Smooth muscle cell of the brain vasculature (primary cell): ENCODE measurements around the gene SLC12A3.

Experiments used
- DNase-seq: peaks from one replicate; pipeline ENCODE4 v3.0.0-alpha.2; 2012; ENCODE audit warnings: low read depth, low spot score

SLC12A3 gene

DNA sequence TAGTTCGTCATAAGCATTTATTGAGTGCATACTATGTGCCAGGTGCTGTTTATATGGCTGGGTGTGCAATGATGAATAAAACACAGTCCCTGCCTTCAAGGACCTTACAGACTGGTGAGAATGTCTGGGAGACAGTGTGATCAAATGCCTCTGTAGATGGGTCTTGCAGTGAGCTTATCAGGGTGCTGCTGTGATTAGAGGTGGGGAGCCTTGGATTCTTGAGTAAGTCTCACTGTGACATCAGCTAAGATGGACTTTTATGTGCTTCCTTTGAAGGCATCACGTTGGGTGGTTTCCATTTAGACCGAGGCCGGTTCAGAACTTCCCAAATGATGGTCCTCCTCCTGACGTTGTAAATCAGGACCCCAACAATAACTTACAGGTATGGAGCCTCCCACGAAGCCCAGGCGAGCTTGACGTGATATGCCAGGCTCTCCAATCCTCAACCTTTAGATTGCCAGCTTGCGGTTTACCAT is 76.9 kb downstream of the SLC12A3 start:
- no peak for DNase-seq

DNA sequence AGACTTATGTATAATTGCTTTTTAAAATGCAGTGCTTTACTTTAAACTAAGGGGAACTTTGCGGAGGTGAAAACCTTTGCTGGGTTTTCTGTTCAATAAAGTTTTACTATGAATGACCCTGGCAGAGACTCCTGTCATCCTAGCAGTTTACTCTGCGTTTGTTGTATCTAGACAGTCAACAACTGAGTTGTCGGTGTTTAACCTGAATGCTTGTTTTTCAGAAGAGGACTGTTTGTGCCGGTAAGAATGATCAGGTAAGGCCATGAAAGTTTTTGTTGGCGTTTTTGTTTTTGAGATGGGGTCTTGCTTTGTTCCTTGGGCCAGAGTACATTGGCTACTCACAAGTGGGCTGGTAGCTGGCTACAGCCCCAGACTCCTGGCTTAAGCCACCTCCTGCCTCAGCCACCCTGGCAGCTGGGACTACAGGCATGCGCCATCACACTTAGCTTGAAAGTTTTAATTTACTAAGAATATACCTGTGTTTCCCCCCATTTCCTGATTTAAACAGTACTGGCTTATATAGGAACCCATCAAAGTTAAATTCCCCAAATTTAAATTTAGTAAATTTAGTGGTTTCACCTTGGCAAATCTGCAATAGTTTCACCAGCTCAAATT is 78.9 kb downstream of the SLC12A3 start:
- no peak for DNase-seq

DNA sequence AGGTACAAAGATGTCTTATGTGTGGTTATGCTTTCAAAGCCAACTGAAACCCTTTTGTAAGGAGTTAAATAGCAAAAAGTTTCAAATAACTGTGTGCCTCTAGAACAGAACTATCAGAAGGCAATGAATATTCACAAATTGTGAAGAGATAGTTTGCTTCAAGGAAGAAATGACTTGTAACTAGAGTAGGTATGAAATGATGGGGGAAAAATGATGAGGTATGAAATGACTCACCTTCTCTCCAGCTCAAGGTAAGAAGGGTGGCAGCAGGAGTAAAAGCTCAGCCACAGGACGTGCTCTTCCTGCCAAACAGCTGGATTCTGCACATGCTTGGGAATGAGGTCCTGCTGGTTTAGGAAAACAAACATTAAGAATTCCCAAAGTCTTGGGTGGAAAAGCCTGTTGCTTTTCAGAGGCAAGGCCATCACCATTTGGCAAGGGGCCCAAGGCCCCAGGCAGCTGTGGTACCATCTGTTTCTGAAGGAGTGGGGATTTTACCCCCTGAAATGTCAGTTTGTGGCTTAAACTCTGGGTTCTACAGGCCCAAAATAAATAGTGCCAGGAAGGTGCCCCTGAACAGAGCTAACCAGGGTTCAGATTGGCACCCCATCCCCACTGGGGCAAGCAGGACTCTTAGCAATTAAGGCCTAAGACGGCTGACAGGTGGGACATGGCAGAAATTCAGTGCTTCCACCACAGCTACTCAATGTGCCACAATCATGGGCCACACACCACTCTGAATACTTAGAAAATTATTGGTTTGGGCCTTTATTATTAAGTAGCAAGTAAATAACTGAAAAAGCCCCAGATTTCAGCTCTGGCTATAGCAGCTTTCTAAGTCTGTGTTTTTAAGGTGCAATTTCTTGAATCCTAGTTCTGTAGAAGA is 80.2 kb downstream of the SLC12A3 start:
- peak; percentile 43 for DNase-seq

DNA sequence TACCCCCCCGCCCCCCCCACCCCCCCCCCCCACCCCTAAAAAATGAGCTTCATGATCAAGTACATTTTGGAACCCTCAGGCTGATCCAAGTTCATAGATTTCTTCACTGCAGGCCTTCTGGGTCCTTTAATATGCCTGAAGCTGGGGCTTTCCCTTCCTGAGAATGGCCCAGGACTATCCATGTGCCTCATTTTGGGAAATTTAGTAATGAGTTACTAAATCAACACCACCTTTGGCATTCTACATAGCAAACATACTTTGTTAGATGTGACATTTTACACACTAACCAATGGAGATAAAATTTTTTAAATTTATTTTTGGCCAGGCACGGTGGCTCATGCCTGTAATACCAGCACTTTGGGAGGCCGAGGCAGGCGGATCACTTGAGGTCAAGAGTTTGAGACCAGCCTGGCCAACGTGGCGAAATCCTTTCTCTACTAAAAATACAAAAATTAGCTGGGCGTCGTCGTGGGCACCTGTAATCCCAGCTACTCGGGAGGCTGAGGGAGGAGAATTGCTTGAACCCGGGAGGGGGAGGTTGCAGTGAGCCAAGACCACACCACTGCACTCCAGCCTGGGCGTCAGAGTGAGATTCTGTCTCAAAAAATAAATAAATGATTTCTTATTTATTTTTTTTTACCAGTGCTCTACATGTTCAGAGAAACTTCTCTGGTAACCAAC is 81.0 kb downstream of the SLC12A3 start:
- no peak for DNase-seq

DNA sequence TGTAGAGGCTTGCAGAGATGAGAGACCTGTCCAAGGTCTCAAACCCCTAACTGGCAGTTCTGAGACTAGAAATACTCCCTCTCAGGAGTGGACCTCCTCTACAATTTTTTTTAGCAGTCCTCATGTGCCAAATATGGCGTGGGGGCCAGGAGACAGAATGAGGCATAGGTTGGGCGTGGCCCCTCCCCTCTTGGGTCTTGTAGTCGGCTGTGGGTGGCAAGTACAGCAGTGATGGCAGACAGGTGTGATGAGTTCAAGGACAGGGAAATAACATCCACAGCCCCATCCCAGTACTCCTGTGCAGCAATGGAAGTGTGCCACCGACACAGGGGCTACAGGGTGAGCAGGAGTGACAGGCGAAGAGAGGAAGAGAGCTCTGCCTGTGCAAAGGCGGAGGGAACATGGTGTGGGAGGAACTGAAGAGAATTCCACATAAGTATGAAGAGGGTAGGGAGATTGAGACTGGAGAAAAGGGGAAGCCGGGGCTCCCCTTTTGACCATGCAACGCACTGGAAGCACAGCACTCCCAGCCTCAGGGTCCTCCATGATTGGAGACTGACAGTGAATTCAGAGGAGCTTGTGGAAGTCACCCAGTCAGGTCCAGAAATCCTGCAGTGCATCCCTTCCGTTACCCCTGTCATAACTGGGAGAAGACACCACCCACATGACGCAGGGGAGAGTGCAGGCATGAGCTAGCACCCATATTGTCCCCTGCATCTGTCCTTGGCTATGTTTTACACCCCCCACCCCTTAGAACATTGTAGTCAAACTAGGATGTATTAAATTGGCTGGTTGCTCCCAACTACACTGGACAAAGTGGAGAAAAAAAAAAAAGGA is 82.0 kb downstream of the SLC12A3 start:
- no peak for DNase-seq

DNA sequence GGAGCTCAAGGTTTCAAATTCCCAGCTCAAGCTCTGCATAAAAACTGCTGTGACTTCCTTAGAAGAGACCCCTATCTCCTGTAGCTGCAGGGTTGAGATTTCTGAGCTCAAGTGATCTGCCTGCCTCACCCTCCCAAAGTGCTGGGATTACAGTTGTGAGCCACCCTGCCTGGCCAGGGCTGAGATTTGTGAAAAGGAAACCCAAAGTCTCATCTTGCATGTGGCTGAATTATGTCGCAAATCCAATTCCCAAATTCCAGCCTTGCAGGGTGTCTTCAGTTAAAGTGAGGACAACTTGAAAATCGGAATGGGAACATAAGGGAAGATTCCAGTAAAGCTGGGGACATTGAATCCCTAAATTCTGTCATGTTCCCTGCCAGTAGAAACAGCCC is 82.6 kb downstream of the SLC12A3 start:
- no peak for DNase-seq

DNA sequence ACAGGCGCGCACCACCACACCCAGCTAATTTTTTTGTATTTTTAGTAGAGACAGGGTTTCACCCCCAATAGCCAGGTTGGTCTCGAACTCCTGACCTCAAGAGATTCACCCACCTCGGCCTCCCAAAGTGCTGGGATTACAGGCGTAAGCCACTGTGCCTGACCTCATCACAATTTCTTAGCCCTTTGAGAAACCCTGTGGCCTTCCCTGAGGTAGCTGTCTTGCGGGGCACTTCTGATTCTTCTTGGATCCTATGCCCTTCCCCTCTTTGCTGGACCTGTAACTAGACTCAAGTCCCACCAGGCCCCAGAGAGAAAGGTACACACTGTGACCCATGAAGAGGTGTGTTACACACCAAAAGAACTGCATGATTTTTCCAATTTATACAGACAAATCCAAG is 83.2 kb downstream of the SLC12A3 start:
- DNase-seq: no peak

DNA sequence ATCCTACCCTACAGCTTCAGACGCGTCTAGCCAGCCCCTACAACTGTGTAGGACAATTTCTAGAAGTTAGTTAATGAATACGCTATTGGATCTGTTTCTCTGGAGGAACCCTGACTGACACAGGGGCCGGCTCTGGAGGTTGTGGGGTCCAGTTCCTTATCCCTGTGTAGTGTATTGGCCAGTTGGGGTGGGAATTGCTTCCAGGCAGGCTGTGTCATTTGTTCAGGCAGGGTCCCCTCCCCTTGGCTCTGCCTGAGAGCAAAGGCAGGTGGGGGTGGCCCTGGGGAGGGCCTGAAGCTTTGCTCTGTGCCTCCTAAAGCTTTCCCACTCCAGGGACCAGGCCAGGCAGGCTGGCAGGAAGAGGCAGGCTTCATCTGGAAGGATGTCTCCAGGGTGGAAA is 85.0 kb downstream of the SLC12A3 start:
- DNase-seq: no peak

DNA sequence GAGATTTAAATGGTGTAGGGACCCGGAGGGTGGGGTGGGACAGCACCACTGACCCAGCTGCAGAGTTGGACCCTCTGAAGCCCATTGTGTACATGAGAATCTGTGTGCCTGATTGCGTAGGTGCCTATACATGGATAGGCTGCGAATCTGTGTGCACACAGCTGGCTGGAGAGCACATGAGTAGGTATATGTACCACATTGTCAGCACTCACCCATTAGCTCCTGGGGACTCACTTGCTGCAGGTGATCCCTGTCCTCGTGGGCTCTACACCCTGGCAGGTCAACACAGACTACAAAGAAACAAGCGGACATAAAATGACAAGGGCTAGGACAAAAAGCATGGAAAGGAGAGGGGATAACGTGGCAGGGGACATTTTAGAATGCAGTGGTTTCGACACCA is 85.4 kb downstream of the SLC12A3 start:
- no peak for DNase-seq

DNA sequence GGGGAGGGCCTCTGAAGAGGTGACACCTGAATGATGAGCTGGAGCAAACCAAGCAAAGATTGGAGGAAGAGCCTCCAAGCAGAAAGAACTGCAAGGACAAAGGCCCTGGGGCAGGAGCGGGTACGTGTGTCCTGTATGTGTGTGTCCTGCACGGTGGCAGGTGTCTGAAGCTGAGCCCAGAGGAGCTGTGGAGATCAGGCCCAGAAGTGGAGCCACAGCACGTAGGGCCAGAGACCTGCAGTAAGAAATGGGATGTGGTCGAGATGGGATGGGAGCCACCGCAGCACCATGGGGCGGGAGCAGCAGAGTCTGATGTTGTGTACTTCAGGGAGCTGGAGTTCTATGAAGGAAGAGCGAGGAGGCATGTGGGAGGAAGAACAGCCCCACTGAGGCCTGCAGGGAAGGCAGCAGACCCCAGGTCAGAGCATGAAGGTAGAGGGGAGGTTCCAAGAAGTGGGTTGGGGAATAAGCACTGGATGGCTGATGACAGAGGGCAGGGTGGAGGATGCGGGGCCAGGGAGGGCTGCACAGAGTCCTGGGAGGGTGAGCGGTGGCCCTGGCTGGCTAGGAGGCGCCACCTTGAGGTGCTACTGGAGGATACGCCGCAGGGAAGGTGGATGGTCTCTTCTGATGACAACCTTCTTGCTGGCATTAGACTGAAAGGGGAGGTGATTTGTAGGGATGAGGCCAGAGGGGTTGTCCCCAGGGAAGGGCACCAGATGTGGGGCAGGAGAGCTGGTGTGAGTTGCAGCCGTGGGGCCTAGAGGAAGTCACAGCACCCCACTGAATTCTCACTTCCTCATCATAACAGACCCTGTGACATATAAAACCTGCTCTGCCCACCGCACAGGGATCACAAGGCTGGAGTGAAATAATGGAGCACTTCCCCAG is 86.1 kb downstream of the SLC12A3 start:
- no peak for DNase-seq

DNA sequence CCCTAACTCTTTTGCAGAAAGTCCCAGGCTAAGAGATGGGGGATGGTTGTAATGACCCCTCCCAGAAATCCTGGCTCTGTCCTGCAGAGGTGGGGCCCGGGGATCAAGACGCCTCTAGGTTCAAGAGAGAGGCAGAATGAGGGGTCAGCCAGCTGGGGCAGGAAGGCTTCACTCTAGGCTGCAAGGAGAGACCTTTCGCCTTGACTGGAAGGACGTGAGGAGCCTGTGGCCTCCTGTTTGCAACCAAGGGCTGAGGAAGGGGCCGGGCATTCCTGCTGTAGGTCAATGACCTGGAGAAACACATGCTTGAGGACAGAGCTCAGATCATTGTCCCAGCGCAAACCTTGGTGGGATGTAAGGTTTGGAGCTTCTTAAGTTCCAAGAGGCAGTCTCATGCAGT is 88.0 kb downstream of the SLC12A3 start:
- no peak for DNase-seq

DNA sequence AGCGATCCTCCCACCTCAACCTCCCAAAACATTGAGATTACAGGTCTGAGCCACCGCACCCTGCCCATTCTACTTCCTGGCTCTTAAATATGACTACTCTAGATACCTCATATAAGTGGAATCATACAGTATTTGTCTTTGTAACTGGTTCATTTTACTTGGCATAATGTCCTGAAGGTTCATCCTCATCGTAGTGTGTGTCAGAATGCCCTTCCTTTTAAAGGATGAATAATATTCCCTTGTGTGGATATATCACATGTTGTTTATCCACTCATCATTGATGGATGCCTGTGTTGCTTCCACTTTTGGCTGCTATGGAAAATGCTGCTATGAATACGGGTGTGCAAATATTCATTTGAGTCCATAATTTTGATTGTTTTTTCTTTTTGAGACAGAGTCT is 91.1 kb downstream of the SLC12A3 start:
- DNase-seq: no peak

DNA sequence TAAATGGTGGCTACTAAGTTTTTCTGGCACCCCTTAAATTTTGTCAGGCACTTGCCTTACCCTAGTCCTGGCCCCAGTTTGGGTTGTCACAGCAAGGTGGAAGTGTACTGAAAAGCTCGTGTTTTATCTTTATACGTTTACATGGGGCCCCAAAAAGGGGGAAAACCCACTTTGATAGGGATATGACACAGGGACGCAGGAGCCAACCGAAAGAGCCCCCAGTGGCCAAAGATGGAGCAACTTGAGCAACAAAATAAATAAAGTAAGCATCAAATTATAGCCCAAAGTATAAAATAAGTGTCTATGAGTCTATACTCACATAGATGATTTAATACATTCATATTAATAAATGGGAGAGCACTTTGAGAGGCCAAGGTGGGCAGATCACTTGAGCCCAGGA is 91.7 kb downstream of the SLC12A3 start:
- DNase-seq: no peak

DNA sequence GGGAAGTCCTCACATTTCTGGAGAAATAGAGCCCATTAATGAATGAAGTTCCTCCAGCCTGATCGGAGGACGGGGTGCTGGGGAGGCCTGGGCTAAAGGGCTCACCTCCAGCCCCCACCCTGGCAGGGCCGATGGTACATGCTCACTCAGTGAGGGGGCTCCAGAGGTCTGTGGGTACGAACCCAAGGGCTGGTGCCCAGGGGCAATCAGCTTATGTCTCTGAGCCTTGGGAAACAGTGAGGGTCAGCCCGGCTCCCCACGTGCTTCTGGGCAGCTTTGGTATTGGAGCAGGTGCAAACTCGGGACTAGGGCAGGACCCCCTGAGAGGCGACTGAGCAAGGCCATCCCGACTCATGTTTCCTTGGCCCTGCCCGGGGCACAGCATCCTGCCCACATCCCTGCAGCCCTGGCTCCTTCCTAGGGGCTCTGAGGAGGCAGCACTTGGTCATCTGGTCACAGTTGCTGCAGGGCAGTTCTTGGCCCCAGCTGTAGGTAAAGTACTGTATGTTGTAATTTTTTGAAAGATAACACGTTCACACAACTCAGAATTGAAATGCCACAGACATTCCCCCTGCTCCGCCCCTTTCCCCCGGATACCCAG is 95.8 kb downstream of the SLC12A3 start:
- no peak for DNase-seq

DNA sequence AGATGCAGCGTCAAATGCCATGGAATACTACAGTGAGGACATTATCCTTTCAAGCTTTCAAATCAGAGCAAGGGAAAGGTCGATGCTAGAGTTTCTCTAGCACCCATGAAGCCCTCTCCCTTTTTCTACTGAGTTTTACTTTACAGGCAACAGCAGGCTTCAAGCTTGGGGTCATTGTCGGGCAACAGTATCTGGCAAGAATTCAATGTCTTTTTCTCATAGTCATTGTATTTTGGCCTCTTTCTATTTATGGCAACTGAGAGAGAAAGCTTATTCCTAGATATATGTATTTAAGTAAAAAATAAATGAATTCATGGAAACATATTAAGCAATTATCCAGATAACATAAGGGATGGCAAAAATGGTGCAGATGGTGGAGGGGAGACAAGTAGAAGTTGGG is 96.4 kb downstream of the SLC12A3 start:
- DNase-seq: no peak

DNA sequence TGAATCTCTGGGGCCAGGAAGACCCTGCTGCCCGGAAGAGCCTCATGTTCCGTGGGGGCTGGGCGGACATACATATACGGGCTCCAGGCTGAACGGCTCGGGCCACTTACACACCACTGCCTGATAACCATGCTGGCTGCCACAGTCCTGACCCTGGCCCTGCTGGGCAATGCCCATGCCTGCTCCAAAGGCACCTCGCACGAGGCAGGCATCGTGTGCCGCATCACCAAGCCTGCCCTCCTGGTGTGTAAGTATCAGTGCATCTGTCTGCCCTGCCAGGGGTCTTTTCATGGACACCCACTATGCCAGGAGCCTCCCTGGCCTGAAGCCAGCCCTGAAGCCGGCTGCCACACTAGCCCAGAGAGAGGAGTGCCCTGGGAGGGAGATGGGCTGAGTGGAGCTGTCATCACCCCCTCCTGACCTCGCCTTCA is 96.9 kb downstream of the SLC12A3 start, which contains the start of gene CETP:
Gene CETP, plus strand, starts transcription at position 100 of the 431 bp plus-strand sequence. Its CDS starts 30 bp downstream, at position 130.
- no peak for DNase-seq

DNA sequence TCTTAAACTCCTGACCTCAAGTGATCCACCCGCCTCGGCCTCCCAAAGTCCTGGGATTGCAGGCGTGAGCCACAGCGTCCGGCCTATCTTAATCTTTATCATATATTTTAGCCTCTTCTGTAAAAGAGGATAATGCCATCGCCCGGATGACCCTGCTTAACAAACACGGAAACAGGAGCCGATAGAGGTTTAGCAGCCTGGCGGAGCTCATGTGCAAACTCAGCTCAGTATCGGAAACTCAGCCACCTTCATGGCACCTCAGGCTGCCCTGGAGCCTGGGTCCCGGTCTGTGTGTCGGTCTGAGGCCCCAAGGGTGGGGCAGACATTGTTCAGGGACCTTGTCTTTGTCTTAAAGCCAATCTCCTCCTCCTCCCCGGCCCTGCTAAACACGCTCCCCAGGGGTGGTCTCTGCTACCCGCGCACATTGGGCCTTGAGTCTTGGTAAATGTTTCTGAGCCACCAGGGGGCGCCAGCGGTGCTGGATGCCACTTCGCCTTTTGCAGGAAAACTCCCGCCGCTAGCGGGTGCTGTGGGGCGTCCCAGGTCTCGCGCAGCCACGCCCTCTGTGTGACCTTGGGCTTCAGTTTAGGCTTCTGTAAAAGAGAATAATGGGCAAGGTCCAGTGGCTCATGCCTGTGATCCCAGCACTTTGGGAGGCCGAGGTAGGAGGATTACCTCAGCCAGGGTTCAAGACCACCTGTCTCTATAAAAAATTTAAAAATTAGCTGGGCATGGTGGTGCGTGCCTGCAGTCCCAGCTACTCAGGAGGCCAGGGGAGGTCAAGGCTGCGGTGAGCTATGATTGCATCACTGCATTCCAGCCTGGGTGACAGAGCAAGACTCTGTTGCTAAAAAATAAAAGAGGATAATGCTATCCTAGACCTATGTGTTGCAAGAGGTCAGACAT is 99.5 kb downstream of the SLC12A3 start:
- DNase-seq: no peak
